ENCODE measurements around the gene TANC1. TPM values are rescaled to one million over a fixed set of nuclear protein-coding genes. Genes with fewer than 3 reads are reported as not detected.

TANC1 gene
- total RNA-seq, 6 experiments from 2014 or later: 4.0 to 12.7 (median 11.3) TPM

- ATAC-seq: peak; percentile 33 to 76 (median 56)
Measured at GRCh38 chr2:159164457-159164911, 196.0 kb downstream of the TANC1 start.

DNA sequence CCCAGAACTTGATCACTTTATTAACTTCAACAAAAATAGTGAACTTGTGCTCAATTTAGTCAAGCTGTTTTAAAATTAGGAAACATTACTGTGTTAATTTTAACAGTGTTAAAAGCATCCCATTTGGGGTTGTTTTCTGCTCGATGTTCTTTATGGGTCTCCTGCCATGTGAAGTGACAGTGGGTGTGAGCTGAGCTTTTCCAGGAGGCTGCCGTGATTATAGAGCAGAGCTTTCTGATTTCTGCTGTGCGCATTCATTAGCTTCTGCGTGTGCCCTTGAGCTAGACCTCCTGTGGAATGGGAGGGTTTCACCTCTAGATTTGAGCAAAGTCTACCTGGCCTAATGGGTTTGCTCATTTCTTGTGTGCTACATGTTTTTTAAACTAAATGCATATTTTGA is 196.6 kb downstream of the TANC1 start:
- no peak overlapping the region for H3K27ac ChIP-seq
- H3K36me3 ChIP-seq: peaks cover 0 to 6% (median 1%) of the 10 kb centered on the region in 4 donors
- no peaks in the 10 kb centered on the region for H3K9me3 ChIP-seq
- H3K4me3 ChIP-seq: no peak overlapping the region
- no peak for ATAC-seq
- intact Hi-C loops (cut with DNase I): no loop called here
- DNase-seq: no peak
- H3K27me3 ChIP-seq: no peaks in the 10 kb centered on the region
- no peaks in the 10 kb centered on the region for H3K4me1 ChIP-seq
- TF ChIP-seq POLR2A (IDR thresholded peaks at IDR 0.05): no peak
- TF ChIP-seq, protein P1, sequence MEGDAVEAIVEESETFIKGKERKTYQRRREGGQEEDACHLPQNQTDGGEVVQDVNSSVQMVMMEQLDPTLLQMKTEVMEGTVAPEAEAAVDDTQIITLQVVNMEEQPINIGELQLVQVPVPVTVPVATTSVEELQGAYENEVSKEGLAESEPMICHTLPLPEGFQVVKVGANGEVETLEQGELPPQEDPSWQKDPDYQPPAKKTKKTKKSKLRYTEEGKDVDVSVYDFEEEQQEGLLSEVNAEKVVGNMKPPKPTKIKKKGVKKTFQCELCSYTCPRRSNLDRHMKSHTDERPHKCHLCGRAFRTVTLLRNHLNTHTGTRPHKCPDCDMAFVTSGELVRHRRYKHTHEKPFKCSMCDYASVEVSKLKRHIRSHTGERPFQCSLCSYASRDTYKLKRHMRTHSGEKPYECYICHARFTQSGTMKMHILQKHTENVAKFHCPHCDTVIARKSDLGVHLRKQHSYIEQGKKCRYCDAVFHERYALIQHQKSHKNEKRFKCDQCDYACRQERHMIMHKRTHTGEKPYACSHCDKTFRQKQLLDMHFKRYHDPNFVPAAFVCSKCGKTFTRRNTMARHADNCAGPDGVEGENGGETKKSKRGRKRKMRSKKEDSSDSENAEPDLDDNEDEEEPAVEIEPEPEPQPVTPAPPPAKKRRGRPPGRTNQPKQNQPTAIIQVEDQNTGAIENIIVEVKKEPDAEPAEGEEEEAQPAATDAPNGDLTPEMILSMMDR (IDR thresholded peaks at IDR 0.05): no peak
- WGBS (ENCODE audit: insufficient coverage, low coverage, low lambda C conversion rate, missing lambda C conversion rate): 88% methylated on average over 4 of the region's 4 CpGs

More at GRCh38 chr2:159164457-159164911, 196.0 kb downstream of the TANC1 start:
- 29% methylated on average over 2 of the region's 3 CpGs for WGBS (ENCODE audit: insufficient coverage, low coverage, low lambda C conversion rate, missing lambda C conversion rate)
- no peak for DNase-seq
- Histone ChIP-seq H3K4me3 (no peak overlapping the region), H3K27me3 (no peaks in the 10 kb centered on the region), H3K9me3 (no peaks in the 10 kb centered on the region), H3K4me1 (no peaks in the 10 kb centered on the region), H3K36me3 (peaks cover 0 to 6% (median 1%) of the 10 kb centered on the region in 4 donors), H3K27ac (no peak overlapping the region)
- no peak for TF ChIP-seq POLR2A (IDR thresholded peaks at IDR 0.05)
- TF ChIP-seq, protein P1 (IDR thresholded peaks at IDR 0.05): no peak
- intact Hi-C loops (cut with DNase I): no loop called here

- no peak overlapping the region for H3K4me3 ChIP-seq
- peaks cover 0 to 2% (median under 1%) of the 10 kb centered on the region in 4 donors for H3K36me3 ChIP-seq
- WGBS (ENCODE audit: insufficient coverage, low coverage, low lambda C conversion rate, missing lambda C conversion rate): 71% methylated on average over 1 of the region's 1 CpG
- TF ChIP-seq, protein P1 (IDR thresholded peaks at IDR 0.05): peak in 2 of 4 donors; percentile 16 to 18
- TF ChIP-seq POLR2A (IDR thresholded peaks at IDR 0.05): no peak
- ATAC-seq (no peak), DNase-seq (no peak)
- H3K27ac ChIP-seq: no peak overlapping the region
- intact Hi-C loops (cut with DNase I): no loop called here
- H3K9me3 ChIP-seq: no peaks in the 10 kb centered on the region
- no peaks in the 10 kb centered on the region for H3K4me1 ChIP-seq
- H3K27me3 ChIP-seq: no peaks in the 10 kb centered on the region
Measured at GRCh38 chr2:159168707-159169106, 200.3 kb downstream of the TANC1 start.

DNA sequence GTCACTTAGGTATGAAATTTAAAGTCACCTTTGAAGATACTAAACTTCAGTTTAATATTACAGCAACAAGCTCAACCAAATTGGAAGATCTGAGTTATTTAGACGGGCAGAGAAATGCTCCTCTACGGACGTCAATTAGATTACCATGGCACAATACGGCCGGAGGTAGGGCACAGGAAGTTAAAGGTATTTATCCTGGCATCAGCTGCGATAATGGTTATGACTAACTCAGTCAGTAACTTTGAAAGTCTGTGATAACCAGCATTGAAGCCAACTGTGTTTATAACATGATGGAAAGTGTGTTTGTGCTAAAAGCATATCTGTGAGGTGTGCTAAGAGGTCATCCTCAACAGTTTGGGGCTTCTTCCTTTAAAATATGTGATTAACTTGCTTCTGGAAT is 200.7 kb downstream of the TANC1 start:
- Histone ChIP-seq H3K27me3 (no peaks in the 10 kb centered on the region), H3K9me3 (no peaks in the 10 kb centered on the region), H3K27ac (no peak overlapping the region), H3K36me3 (peaks cover 0 to 6% (median 1%) of the 10 kb centered on the region in 4 donors), H3K4me3 (no peak overlapping the region), H3K4me1 (no peaks in the 10 kb centered on the region)
- WGBS (ENCODE audit: insufficient coverage, low coverage, low lambda C conversion rate, missing lambda C conversion rate): 97% methylated on average over 6 of the region's 6 CpGs
- intact Hi-C loops (cut with DNase I): no loop called here
- no peak for DNase-seq
- no peak for ATAC-seq
- TF ChIP-seq, protein P1 (IDR thresholded peaks at IDR 0.05): no peak
- TF ChIP-seq POLR2A (IDR thresholded peaks at IDR 0.05): no peak

All from right lobe of liver (tissue), 6 donors.